Limb (tissue), 2 donors: ENCODE measurements around the gene MSH2.
"Not testable (repeated sequence)": the region's sequence is repeated elsewhere in the genome, so short reads cannot be mapped to it uniquely, and the experiment has no call there.

Experiments
- DNase-seq, 2 donors: peaks; one replicate each; pipeline ENCODE4 v3.0.0-alpha.2; 2016; ENCODE audit errors: extremely low spot score in 2 of 2

Gene MSH2

DNA sequence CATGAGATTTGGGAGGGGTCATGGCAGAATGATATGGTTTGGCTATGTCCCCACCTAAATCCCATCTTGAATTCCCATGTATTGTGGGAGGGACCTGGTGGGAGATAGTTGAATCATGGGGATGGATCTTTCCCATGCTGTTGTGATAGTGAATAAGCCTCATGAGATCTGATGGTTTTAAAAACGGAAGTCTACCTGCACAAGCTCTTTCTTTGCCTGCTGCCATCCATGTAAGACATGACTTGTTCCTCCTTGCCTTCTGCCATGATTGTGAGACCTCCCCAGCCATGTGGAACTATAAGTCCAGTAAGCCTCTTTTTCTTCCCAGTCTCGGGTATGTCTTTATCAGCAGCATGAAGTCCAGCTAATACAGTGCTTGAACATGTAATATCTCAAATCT is 5.0 kb downstream of the MSH2 start:
- DNase-seq, result not testable (repeated sequence)

DNA sequence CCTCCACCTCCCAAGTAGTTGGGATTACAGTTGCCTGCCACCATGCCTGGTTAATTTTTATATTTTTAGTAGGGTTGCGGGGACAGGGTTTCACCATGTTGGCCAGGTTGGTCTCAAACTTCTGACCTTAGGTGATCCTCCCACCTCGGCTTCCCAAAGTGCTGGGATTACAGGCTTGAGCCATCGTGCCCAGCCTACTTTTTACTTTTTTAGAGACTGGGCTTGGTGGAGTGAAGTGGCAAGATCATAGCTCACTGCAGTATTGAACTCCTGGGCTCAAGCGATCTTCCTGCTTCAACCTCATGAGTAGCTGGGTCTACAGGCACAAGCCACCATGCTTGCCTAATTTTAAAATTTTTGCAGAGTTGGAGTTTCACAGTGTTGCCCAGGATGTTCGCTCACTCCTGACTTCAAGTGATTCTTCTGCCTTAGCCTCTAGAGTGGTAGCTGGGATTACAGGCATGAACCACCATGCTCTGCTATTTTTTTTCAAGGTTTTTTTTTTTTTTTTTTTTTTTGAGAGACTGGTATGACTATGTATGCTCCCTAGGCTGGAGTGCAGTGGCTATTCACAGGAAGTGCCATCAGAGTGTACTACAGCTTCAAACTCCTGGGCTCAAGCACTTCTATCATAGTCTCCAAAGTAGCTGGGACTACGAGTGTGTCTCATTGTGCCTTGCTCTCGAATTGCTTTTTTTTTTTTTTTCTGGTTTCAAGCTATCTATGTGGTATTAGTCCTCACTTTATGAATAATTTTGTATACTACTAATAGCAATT is 11.9 kb downstream of the MSH2 start:
- no peak for DNase-seq

- DNase-seq, result no peak
Observed at GRCh38 chr2:47420214-47420613, 17.3 kb downstream of the MSH2 start.

DNA sequence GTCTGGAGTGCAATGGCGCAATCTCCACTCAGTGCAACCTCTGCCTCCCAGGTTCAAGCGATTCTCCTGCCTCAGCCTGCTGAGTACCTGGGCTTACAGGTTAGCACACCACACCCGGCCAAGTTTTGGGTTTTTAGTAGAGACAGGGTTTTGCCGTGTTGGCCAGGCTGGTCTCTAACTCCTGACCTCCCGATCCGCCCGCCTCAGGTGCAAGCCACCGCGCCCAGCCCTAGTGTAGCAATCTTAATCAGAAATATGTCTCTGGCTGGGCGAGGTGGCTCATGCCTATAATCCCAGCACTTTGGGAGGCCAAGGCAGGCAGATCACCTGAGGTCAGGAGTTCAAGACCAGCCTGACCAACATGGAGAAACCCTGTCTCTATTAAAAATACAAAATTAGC is 17.7 kb downstream of the MSH2 start:
- DNase-seq, result not testable (repeated sequence)

DNA sequence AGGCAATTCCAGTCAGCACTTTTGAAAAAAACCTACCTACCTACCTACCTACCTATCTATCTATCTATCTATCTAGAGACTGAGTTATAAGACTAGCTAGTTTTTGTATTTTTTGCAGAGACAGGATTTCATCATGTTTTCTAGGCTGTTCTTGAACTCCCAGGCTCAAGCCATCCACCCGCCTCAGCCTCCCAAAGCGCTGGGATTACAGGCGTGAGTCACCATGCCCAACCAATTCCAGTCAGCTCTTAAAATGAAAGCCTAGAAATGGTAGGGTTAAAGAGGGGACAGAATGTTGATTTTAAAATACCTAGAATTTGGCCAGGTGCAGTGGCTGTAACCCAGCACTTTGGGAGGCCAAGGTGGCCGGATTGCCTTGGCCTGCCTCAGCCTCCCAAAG is 19.1 kb downstream of the MSH2 start:
- DNase-seq, result no peak

DNA sequence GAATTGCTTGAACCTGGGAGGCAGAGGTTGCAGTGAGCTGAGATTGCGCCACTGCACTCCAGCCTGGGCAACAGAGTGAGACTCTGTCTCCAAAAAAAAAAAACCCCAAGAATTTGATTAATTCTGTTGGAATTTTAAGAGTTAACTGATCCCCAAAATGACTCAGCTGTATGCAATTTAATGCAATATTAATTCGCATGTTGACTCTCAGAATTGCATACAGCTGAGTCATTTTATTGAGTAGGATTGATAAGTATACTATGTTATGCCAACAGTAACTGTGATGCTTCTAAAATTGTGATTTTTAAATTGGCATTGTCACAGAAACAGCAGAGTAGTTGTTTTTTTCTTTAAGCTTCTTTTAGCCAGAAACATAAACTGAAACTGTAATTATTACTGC is 19.6 kb downstream of the MSH2 start:
- DNase-seq, result no peak

GRCh38 chr2:47426786-47427185 is 23.8 kb downstream of the MSH2 start:
- no peak for DNase-seq

GRCh38 chr2:47429795-47430194 is 26.8 kb downstream of the MSH2 start:
- DNase-seq, result no peak

DNA sequence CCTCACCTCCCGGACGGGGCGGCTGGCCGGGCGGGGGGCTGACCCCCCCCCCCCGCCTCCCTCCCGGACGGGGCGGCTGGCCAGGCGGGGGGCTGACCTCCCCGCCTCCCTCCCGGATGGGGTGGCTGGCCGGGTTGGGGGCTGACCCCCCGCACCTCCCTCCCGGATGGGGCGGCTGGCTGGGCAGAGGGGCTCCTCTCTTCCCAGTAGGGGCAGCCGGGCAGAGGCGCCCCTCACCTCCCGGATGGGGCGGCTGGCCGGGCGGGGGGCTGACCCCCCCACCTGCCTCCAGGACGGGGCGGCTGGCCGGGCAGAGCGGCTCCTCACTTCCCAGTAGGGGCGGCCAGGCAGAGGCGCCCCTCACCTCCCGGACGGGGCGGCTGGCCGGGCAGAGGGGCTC is 30.1 kb downstream of the MSH2 start:
- DNase-seq, result not testable (repeated sequence)

- DNase-seq, result not testable (repeated sequence)
Observed at GRCh38 chr2:47433445-47433844, 30.5 kb downstream of the MSH2 start.

GRCh38 chr2:47437287-47437686 is 34.3 kb downstream of the MSH2 start:
- peak in 1 of 2 donors; percentile 48 for DNase-seq

DNA sequence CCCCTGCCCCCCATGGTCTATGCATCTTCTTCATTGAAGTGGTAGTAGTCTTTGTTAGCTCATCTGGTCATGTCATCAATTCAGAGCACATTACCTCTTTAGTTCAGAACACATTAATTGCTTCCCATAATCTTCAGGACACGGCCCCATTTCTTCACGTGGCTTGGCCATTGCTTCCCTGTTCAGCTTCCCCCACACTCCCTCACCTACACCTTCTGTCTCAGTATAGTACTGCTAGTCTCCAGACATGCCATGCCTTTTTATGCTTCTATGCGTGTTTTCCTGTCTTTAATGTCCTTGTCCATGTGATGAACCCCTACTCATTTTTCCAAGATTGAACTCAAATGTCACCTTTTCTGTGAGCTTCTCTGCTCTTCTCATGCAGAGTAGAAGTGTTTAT is 35.1 kb downstream of the MSH2 start:
- DNase-seq, result no peak

DNA sequence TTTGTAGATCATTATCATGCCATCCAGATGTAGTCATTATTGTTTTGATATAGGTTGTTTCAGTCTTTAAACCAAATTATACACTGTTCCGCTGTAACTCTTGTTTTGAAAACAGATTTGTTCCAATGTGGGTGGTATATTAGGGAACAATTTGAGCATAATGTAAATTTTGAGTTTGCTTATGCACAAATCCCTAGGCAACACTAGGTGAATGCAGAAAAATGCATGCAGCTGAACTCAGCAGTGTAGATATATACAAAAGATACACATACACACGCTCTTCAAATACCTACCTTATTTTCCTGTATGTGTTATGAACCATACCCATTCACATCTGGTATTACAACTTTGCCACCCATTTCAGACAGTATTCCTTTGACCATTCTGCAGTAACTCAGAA is 35.8 kb downstream of the MSH2 start:
- DNase-seq, result no peak

DNA sequence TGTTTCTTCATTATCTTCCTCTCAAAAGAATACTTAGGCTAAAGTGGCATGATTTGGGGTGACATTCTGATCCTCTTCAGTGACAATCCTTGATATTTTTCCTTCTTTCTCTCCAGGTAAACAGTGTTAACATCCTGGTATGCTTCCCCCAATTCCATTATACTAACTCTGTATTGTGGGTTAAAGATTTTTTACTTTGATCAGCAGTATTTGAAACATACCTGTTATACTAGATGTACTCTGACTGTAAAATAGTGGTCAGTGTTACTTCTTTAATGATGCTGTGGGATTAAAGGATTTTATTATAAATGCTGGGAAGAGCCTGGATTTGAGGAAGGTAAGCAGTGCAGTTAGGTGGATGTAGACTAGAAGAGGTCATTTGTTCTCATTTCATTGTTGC is 48.8 kb downstream of the MSH2 start:
- no peak for DNase-seq

DNA sequence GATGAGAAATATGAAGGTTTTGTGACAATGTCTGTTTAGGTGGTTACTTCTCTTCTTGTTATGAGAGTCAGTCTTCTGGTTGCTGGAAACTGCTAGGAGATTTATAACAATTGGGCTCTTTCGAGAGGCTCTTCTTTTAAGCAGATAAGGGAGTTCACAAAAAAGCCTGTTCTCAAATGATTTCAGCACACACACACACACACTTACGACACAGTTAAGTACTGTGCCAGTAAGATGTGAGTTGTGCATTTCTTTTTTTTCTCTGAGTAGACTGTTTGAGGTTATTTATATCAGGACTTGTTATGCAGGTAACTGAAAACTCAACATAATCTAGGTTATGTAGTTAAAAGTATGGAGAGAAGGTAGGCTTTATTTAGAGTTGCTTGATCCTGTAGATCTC is 49.8 kb downstream of the MSH2 start:
- no peak for DNase-seq

DNA sequence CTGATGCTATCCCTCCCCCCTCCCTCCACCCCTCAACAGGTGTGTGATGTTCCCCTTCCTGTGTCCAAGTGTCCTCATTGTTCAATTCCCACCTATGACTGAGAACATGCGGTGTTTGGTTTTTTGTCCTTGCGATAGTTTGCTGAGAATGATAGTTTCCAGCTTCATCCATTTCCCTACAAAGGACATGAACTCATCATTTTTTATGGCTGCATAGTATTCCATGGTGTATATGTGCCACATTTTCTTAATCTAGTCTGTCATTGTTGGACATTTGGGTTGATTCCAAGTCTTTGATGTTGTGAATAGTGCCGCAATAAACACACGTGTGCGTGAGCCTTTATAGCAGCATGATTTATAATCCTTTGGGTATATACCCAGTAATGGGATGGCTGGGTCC is 51.9 kb downstream of the MSH2 start:
- not testable (repeated sequence) for DNase-seq

- no peak for DNase-seq
Observed at GRCh38 chr2:47455411-47455810, 52.5 kb downstream of the MSH2 start.

- no peak for DNase-seq
Observed at GRCh38 chr2:47456851-47457250, 53.9 kb downstream of the MSH2 start.

- no peak for DNase-seq
Observed at GRCh38 chr2:47457268-47457667, 54.3 kb downstream of the MSH2 start.

- DNase-seq, result no peak
Observed at GRCh38 chr2:47459021-47459420, 56.1 kb downstream of the MSH2 start.

DNA sequence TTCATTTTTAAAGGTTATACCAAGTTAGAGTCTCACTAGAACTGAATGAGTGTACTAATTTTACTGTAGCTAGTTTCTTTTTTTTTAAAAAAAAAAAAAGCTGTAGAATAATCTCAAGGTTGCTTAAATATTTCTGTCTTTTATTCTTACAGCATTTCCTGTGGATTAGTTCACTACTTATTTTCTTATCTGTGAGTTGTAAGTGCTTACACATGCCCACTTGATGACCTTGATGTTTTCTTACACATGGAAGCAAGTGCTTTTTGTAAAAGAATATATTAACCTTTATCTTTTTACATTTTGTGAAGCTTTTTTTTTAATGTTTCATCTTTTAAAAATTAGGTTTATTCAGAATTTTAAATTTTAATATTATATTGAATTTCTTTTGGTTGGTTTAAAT is 57.8 kb downstream of the MSH2 start:
- DNase-seq, result no peak

DNA sequence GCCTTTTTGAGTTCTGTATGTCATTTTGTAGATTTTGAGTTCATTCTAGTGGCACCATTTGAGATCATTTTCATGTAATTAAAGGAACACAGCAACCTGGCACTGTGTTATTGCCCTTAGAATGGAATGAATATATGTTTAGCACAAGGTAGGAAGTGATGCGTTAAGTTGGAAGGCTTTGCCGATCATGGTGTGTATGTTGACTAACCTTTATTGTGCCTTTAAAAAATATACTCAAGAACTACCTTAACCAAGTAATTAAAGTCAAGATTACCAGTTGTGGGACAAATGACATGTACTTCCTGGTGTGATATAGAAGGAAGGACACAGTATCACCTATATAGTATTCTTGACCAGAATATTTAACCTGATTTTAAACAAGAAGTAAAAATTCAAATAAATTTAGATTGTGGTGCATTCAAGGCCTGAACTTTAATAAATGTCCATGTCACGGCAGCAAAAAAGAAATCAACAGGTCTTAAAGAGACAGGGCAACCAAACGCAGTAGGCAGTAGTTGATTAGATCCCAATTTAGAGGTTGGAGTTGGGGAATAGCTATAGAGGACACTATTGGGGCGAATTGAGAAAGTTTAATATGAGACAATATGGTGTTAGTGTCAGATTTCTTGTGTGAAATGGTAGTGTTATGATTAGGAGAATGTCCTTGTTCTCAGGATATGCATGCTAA is 68.6 kb downstream of the MSH2 start:
- no peak for DNase-seq

DNA sequence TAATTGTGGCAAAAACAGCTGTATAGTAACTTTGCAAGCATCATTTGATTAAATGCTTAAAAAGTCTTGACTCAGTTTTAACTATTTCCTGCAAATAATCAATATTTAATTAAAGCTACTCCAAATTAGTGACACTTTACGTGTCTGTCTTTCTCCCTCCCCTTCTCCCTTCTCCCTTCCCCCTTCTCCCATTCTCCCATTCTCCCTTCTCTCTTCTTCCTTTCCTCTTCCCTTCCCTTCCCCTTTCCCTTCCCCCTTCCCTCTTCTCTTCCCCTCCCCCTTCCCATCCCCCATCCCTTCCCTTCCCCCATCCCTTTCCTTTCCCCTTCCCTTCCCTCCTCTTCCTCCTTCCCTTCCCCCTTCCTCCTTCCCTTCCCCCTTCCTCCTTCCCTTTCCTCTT is 76.9 kb downstream of the MSH2 start:
- DNase-seq, result no peak
